NK-92 (cell line): ENCODE data around the gene DGKQ.
"Not testable (repeated sequence)": the region's sequence is repeated elsewhere in the genome, so short reads cannot be mapped to it uniquely, and the experiment has no call there.

ENCODE experiments used
- DNase-seq: peaks from one replicate; lab custom pipeline; 2025; ENCODE audit not compliant: unreplicated experiment; lab: John Stamatoyannopoulos, UW

Gene DGKQ

DNA sequence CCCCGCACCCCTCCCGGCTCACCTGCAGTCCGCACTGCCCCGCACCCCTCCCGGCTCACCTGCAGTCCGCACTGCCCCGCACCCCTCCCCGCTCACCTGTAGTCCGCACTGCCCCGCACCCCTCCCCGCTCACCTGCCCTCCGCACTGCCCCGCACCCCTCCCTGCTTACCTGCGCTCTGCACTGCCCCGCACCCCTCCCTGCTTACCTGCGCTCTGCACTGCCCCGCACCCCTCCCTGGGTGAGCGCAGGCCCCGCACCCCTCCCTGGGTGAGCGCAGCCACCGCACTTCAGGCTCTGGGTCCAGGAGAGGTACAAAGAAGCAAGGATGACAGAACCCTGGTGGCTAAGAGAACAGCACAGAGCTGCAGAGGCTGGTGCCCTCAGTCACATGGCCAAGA, 45.8 kb downstream of the DGKQ start:
- DNase-seq: not testable (repeated sequence)

DNA sequence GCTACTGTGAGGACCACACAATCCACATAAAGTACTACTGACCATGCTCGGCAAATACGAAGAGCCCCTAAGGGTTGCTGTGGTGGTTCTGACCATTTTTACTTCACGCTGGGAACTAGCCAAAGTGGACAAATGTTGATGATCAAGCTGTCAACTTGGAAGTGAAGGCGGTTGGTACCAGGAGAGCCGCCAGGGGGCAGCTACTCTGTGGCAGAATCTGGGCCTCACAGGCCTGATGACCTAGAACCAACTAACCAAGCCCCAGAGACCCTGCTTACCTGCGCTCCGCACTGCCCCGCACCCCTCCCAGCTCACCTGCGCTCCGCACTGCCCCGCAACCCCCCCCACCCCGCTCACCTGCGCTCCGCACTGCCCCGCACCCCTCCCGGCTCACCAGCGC, 46.8 kb downstream of the DGKQ start:
- DNase-seq: no peak

DNA sequence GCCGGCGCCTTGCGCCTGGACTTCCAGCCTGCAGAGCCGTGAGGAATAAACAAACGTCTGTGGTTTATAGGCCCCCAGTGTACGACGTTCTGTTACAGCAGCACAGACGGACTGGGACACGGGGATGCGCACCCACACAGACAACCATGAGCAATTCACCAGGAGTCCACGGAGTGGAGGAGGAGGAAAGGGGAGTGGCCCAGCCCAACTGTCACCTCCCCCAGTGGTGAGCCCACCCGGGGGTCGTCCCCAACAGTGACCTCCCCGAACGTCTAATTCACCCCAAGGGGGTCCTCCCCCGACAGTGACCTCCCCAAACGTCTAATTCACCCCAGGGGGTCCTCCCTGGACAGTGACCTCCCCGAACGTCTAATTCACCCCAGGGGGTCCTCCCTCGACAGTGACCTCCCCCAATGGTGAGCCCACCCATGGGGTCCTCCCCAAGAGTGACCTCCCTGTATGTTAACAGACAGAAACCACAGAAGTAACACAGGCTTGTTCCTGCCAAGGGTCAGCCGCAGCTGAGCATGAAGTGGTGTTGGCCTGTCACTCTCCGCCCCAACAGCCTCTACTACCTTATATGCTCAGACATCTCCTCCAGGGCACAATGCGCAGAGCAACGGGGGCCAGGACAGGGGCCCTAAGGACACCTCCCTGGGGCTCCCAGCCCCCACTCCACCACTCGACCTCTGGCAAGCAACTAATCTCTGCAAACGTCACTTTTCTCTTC, 47.4 kb downstream of the DGKQ start:
- DNase-seq: no peak

DNA sequence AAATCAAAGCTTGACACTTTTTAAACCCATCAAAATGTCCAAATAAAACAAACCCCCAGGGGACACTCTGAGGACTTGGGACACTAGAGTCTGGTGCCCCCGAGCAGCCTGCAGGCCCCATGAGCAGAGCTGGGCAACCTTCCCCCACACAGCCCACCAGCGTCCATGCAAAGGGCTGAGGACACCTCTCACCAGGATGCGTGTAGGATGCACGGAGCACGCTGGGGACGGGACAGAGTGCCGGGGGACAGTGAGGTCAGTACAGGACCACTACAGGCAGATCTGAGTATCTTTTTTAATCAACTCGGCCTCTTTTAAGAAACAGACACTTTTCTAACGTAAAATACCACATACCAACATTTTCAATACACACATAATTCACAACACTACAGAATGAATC, 48.2 kb downstream of the DGKQ start:
- DNase-seq: no peak

GRCh38 chr4:924107-925096, 49.0 kb downstream of the DGKQ start:
- no peak for DNase-seq

DNA sequence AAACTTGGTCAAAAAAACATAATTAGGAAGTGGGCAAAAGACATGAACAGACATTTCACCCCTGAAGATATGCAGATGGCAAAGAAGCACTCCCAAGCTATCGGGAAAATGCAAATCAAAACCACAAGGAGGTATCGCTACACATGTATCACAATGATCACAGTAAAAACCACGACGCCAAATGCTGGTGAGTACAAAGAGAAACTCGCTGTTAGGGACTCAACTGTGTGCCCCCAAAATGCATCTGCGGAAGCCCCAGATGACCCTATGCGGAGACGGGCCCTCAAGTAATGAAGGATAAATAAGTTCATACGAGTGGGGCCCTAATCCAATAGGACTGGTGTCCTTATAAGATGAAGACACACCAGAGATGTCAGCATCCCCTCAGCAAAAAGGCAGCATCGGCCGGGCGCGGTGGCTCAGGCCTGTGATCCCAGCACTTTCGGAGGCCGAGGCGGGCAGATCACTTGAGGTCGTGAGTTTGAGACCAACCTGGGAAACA, 51.5 kb downstream of the DGKQ start:
- DNase-seq: no peak

GRCh38 chr4:919004-919680, 54.2 kb downstream of the DGKQ start:
- not testable (repeated sequence) for DNase-seq

GRCh38 chr4:918591-918990, 54.8 kb downstream of the DGKQ start:
- not testable (repeated sequence) for DNase-seq

DNA sequence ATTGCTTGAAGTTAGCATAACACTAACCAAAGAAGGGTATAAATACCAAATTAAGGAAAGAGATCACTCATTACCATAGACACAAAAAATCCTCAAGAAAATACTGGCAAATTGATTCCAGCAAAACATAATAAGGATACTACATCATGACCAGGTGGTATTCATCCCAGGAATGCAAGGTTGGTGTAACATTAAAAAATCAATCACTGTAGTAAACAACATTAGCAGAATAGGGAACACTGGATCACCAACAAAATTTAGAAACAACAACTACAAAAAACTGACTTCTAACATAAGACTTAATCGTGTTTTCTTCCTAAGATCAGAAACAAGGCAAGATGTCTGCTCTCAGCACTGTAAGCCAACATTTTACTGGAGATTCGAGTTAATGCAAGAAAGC, 55.4 kb downstream of the DGKQ start:
- DNase-seq: no peak

DNA sequence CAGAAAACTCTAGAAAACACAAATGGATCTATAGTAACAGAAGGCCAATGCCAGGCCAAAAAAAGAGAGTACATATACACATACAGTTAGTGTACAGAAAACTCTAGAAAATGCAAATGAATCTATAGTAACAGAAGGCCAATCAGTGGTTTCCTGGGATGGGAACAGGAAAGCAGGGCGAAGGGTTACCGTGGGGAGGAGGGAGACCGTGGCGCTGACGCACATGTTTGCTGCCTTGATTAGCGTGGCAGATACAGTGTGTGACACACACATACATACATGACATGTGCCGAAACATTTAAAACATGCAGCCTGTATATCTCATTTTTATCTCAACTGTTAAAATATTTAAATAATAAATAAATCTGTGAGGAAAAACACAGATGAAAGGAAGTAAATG, 55.9 kb downstream of the DGKQ start:
- DNase-seq: no peak

GRCh38 chr4:915595-915994, 57.8 kb downstream of the DGKQ start:
- DNase-seq: no peak

- no peak for DNase-seq
Observed at GRCh38 chr4:915041-915474, 58.3 kb downstream of the DGKQ start.

DNA sequence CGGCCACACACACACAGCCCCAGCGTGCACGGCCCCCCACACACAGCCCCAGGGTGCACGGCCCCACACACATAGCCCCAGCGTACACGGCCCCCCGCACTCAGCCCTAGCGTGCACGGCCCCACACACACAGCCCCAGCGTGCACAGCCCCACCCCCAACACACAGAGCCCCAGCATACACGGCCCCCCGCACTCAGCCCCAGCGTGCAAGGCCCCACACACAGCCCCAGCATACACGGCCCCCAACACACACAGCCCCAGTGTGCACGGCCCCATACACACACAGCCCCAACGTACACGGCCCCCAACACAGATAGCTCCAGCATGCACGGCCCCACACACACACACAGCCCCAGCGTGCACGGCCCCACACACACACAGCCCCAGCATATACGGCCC, 58.8 kb downstream of the DGKQ start:
- no peak for DNase-seq

GRCh38 chr4:913280-913618, 60.1 kb downstream of the DGKQ start:
- DNase-seq: no peak

GRCh38 chr4:912548-913279, 60.7 kb downstream of the DGKQ start:
- no peak for DNase-seq

DNA sequence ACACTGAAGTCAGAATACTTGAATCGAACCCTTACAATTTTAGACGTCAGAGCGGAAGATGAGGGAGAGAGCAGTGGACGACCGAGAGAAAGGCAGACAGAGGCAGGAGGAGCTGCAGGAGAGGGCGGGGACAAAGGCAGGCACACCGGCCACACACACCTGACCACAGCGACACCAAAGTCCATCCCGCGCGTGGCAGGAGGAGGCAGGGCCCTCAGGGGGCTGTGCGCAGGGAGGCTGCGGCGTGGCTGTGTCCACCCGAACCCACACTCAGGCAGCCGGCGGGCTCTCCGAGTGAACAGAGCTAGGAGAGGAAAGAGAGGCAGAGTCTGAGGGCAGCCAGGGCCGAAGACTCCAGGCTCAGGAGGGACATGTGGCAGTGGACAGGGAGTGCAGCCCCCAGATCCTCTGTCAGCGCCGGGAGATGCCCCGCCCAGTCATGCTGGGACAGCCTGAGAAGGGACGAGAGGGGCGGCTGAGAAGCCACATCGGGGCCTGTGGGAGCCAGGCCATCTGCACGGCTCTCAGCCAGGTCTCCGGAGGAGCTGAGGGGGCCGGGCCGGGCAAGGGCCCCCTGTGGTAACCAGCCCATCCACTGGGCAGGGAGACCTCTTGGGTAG, 61.4 kb downstream of the DGKQ start:
- no peak for DNase-seq

DNA sequence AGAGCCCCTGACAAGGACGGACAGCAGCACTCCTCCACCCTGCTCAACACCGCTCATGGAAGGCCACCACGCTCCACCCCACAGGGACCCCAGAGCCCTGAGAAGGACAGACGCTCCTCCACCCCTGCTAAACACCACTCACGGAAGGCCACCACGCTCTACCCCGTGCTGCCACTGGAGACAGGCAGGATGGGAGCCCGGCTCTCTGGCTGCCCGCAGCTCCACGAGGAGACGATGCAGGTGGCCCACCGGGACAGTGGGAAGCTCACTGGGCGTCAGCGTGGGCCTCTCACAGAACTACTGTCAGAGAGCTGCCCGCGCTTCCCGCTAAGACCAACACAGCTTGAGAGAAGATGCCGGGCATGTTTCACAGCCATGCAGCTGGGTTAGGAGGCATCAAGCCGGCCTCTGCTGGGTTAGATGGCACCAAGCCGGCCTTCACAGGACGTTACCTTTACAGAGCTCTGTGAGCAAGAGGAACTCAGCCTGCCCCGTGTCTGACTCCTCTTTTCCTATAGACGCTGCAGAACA, 62.1 kb downstream of the DGKQ start:
- no peak for DNase-seq

- no peak for DNase-seq
Observed at GRCh38 chr4:910366-911091, 62.8 kb downstream of the DGKQ start.

DNA sequence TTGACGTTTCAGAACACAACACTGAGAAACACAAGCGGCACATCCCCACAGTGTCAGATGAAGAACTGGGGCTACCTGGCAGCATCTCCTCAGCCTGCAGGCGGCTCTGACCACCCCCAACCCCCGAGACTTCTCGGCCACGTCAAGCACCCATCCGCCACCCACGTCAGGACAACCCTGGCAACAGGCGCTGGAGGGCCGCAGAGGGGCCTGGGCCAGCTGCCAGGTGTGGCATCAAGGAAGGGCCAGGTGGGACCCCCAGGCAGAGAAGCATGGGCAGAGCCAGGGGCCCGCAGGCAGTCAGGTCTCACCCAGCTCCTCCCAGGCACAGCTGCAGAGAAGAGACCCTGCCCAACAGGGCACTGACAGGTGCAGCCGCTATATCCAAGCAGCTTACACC, 63.5 kb downstream of the DGKQ start:
- no peak for DNase-seq
